ENCODE results near the gene PNMA1.

The PNMA1 gene, protein sequence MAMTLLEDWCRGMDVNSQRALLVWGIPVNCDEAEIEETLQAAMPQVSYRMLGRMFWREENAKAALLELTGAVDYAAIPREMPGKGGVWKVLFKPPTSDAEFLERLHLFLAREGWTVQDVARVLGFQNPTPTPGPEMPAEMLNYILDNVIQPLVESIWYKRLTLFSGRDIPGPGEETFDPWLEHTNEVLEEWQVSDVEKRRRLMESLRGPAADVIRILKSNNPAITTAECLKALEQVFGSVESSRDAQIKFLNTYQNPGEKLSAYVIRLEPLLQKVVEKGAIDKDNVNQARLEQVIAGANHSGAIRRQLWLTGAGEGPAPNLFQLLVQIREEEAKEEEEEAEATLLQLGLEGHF

DNA sequence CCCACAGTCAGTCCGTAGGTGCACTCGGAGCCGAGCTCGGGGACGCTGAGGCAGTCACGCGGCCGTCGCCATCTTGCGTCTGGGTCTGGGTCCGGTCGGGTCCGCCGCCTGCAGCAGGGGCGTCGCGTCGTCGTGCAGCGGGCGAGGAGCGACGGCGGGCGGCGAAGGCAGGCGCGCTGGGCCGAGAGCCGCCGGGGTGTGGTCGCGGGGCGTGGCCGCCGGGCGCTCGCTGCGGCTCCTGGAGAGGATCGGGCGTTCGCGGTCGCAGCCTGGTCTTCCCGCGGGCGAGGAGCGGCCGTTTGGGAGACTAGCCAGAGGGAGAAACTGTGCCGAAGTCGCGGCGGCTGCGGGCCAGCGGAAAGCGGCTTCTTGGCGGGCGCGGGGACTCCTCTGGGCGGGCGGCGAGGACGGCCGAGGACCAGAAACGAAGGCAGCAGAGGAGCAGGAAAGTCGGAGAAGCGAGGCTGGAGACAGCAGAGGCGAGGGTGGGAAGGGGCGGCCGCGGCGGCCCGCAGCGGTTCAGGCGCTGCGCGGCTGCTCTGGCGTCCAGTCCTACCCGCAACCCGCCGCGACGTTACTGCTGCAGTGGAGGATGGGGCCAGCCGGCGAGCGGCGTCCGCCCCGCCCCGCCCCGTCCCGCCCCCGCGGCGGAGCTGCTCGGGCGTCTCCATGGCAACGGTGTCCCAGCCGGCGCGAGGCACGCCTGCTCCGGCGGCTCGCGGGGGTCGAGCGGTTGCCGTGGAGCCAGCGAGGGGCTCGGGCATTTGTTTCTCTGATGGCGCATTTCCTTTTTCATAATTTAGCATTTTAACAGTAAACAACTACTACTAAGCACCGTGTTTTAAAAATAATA is at the start of gene PNMA1:
Gene PNMA1 (minus strand): TSS at position 582 of the 853 bp plus-strand sequence. CDS start 745 bp downstream, outside the sequence.
- peak; percentile 46 to 94 (median 84) for DNase-seq

GRCh38 chr14:73763396-73763795 is 49.2 kb upstream of the PNMA1 start:
- no peak for DNase-seq

GRCh38 chr14:73762375-73762822 is 48.2 kb upstream of the PNMA1 start:
- DNase-seq, result no peak

DNA sequence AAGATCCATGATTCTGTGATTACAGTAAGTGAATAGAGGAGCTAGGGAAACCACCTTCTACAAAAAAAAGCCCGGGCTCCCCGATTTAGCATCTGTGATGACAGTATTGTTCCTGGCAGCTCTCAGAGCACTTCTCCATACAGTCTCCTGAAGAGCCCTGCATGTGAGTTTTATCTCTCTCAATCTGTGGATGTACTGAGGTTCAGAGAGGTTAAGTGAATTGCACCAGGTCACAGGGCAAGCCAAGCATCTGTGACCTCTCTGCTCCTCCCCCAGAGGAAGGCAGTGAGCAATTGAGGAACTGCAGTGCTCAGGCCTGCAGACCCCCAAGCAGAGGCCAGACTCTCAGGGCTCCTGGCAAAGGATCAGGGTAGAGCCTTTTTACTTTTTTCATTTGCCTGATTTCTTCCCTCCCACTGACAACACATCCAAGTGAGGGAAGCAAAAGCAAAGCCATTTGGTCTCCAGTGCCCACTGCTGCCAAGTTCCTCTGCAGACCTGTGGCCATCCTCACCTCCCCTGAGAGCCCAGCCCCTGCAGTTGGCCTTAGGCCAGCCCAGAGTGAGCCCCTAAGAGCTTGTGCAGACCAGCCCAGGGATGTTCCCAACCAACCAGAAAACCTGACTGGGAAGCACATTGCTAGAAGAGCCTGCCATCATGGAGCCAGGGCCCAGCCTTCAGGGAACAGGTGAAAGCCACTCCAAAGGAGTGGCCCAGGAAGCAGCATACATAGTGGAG is 47.6 kb upstream of the PNMA1 start:
- no peak for DNase-seq

DNA sequence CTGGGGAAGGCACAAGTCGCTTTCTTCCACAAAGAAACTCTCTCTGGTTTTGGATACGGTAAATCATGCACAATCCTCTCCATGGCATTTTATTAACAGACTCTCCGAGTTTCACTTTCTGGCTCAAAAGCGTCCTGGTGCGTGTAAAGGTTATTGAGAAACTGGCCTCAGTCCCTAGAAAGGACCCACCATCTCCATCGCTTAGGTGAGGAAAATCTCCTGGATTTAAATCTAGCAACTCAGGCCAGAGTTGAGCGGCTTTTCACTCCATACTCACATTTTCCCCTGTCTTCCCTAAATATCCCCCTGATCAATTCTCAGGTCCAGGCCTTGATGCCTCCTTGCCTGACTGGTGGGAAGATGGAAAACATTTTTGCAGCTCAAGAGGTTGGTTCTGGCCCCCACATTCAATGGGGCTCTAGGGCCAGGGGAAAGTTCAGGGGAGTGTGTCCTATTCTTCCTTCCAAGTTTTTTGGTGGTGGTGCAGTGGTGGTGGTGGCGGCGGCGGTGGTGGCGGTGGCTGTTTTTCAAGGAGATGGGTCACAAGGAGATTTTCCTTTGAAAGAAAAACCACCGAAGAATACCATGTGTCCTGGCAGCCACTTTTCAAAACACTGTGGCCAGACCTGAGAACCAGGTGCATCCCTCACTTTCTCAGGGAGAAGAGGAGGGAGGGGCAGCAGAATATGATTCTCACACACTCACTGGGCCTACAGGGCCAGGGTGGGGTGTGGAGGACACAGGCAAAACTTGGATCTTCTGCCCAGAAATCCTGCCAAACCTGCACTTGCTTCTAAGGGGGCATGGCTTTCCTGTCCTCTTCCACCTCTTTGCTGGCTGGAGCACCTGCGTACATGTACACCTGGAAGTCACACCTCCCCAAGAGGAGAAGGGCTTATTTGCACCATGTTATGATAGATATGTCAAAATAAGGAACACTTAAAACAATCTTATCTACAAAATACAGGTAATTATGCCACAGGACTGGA is 46.7 kb upstream of the PNMA1 start:
- DNase-seq, result no peak

DNA sequence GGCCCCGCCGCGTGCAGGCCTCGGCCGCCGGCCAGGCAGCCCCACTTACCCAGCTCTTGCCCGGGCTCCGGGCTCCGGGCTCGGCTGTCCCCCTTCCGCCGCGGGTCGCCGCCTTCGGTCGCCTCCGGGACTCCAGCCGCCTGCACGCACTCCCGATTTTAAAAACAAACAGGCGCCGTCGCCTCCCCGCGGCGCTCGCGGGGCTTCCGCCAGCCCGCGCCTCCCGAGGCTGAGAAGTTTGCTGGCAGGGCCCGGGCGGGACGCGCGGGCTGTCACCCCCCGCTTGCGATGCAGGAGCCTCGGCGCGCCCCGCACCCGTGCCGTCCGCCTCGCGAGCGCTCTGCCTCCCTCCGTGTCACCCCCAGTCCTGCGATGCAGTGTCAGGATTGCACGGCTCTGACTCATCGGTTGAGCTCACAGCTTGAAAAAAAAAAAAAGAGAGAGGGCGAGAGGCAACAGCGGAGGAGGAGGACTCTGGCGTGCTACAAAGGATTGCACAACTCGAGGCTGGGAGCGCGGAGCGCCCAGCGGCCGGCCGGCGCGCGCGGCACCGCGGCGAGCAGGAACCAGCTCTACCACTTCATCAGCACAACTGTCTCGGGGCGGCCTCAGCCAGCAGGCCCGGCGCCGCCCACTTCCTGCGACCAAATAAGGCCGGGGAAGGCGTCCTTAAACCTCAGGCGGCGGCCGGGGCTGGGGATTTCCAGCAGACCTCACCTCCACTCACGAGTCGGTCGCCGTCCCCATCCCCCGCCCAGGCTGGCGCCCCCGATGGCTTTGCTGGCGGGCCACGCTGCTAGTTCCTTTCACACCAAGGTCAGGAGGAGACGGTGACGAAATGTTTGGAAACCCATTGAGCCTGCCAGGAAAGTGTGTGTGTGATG is 45.8 kb upstream of the PNMA1 start:
- DNase-seq, result peak; percentile 28 to 98 (median 87)

- DNase-seq, result peak in 47 of 58 donors; percentile 27 to 76 (median 51)
Measured at GRCh38 chr14:73759183-73759713, 45.1 kb upstream of the PNMA1 start.

GRCh38 chr14:73758392-73759182 is 44.4 kb upstream of the PNMA1 start:
- DNase-seq, result peak in 48 of 58 donors; percentile 12 to 69 (median 46)

DNA sequence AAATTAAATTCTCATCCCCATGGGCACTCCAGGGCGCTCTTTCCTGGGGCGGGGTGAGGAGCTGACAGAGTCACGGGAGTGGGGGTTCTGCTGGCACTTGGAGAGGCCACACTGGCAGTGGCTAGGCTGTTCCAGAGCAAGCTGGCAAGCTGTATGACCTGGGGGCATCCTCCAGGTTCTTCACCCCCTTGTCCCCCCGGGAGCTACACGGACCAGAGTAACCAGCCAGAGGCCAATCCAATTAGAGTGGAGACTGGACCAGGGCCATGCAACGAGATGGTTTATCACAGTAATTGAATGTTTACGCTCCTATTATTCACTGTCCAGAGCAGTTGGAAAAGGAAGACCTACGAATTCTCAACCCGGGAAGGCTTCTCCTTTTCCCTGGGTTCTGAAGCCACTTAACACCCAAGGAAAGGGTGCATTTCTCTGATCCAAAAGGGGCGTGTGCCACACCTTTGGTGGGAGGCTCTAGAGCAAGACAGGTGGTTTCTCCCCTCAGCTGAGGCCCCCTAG is 43.8 kb upstream of the PNMA1 start:
- DNase-seq, result no peak

DNA sequence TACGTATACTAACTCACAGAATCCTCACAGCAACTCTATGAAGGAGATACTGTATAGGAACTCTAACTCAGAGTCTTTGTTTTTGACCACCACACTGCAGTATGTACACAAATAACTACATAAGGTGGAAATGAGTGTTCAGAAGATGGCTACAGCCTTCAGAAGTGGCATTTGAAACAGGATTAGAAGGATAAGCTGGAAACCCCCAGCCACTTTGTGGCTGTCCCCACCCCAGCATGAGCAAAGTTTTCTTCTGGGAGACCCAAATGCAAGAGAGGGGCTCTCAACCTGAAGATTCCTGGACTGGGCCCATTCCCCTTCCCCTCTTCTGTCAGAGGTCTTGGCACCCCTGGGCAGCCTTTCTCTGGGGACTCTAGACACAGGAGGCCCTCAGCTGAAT is 43.2 kb upstream of the PNMA1 start:
- DNase-seq, result no peak

DNA sequence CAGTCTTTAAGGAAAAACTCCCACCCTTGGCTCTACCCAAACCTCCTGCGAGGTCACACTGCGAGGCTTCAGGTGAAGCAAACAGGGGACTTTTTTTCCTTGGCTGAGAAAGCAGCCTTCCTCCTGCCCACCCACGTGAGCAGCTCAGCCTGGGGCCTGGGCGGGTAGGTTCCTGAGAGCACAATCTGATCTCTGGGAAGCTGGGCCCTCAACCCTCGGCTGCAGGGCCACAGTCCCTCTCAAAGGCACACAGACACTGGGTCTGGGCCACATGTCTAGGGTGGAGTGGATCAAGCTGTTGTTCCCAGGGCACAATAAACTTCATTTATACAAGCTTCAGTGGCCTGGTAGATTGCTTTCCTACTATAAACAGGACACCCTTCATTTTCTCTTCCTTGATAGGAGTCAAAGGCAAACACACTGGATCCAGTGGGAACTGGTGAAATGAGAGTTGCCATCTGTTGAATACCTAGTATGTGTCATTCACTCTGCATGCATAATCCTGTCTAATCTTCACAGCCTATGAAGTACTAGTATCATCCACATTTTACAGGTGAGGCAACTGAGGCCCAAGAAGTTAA is 41.3 kb upstream of the PNMA1 start:
- peak in 24 of 58 donors; percentile 17 to 71 (median 40) for DNase-seq

- DNase-seq, result peak in 13 of 58 donors; percentile 13 to 42 (median 28)
Measured at GRCh38 chr14:73754911-73755360, 40.8 kb upstream of the PNMA1 start.

- peak in 43 of 58 donors; percentile 21 to 75 (median 49) for DNase-seq
Measured at GRCh38 chr14:73753887-73754795, 40.0 kb upstream of the PNMA1 start.

GRCh38 chr14:73753124-73753886 is 39.1 kb upstream of the PNMA1 start:
- DNase-seq, result peak in 4 of 58 donors; percentile 11 to 65 (median 50)

Data from anterior cingulate cortex (tissue), 58 donors.